HepG2 (cell line): ENCODE measurements around the gene EIF2S2. TPM values are rescaled to one million over a fixed set of nuclear protein-coding genes. Genes with fewer than 3 reads are reported as not detected.

Experiments used
- CENPX ChIP-seq: sonication (generic); formaldehyde crosslinking; IDR thresholded peaks from 2 replicates; pipeline ENCODE4 v1.9.0; 2021; ENCODE audit warnings: mild to moderate bottlenecking, missing genetic modification reagents, moderate library complexity
- CHD2 ChIP-seq: IDR thresholded peaks from 2 replicates; pipeline ENCODE4 v1.6.1; 2011; ENCODE audit warnings: low read depth, low read length, improper control_type of control experiment
- HMG20B ChIP-seq: conservative IDR thresholded peaks from 2 replicates; pipeline ENCODE4 v1.6.1; 2016; ENCODE audit warnings: missing genetic modification reagents, missing compliant biosample characterization
- HNRNPL ChIP-seq: fragments of 200-400 bp; formaldehyde crosslinking; IDR thresholded peaks from 2 replicates; pipeline ENCODE4 v1.6.1; 2017; ENCODE audit warnings: mild to moderate bottlenecking, low read depth, low read length
- KDM5B ChIP-seq: sonication (generic); formaldehyde crosslinking; IDR thresholded peaks from 2 replicates; pipeline ENCODE4 v1.4.0; 2020; ENCODE audit warnings: missing genetic modification reagents, mild to moderate bottlenecking, borderline replicate concordance
- MIER3 ChIP-seq: IDR thresholded peaks from 2 replicates; pipeline ENCODE4 v1.6.1; 2016; ENCODE audit warnings: missing compliant biosample characterization, borderline replicate concordance
- MTERF4 ChIP-seq: sonication (generic); formaldehyde crosslinking; IDR thresholded peaks from 2 replicates; pipeline ENCODE4 v1.8.0; 2023; ENCODE audit warnings: mild to moderate bottlenecking, missing genetic modification reagents
- NKX3-1 ChIP-seq: sonication (generic); formaldehyde crosslinking; IDR thresholded peaks from 2 replicates; pipeline ENCODE4 v1.5.0; 2020; ENCODE audit warnings: missing genetic modification reagents
- PRPF4 ChIP-seq: fragments of 200-400 bp; formaldehyde crosslinking; IDR thresholded peaks from 2 replicates; pipeline ENCODE4 v1.6.1; 2016; ENCODE audit warnings: low read length, low read depth; ENCODE audit not compliant: poor library complexity, severe bottlenecking
- RORA ChIP-seq: sonication (generic); formaldehyde crosslinking; IDR thresholded peaks from 2 replicates; pipeline ENCODE4 v1.5.0; 2020; ENCODE audit warnings: mild to moderate bottlenecking, missing genetic modification reagents, moderate library complexity
- RXRA ChIP-seq: sonication (generic); formaldehyde crosslinking; IDR thresholded peaks from 2 replicates; pipeline ENCODE4 v1.5.1; 2020; ENCODE audit warnings: missing genetic modification reagents
- RXRB ChIP-seq: IDR thresholded peaks from 2 replicates; pipeline ENCODE4 v1.6.1; 2016; ENCODE audit warnings: borderline replicate concordance, missing genetic modification reagents, missing compliant biosample characterization
- SAFB2 ChIP-seq: sonication (generic); formaldehyde crosslinking; IDR thresholded peaks from 2 replicates; pipeline ENCODE4 v1.5.1; 2020; ENCODE audit warnings: missing genetic modification reagents, low read depth, mild to moderate bottlenecking, borderline replicate concordance
- TFDP1 ChIP-seq: IDR thresholded peaks from 2 replicates; pipeline ENCODE4 v1.6.1; 2016; ENCODE audit warnings: missing compliant biosample characterization, missing genetic modification reagents, borderline replicate concordance
- ZBTB42 ChIP-seq: sonication (generic); formaldehyde crosslinking; IDR thresholded peaks from 2 replicates; pipeline ENCODE4 v1.5.0; 2020; ENCODE audit warnings: mild to moderate bottlenecking, missing genetic modification reagents
- ZBTB8A ChIP-seq: sonication (generic); formaldehyde crosslinking; IDR thresholded peaks from 2 replicates; pipeline ENCODE4 v1.4.0; 2020; ENCODE audit warnings: mild to moderate bottlenecking, low read depth, missing genetic modification reagents, borderline replicate concordance
- ZC3H4 ChIP-seq: sonication (generic); formaldehyde crosslinking; IDR thresholded peaks from 2 replicates; pipeline ENCODE4 v1.4.0; 2020; ENCODE audit warnings: missing genetic modification reagents, borderline replicate concordance
- ZFP37 ChIP-seq: sonication (generic); formaldehyde crosslinking; IDR thresholded peaks from 2 replicates; pipeline ENCODE4 v1.4.0; 2020; ENCODE audit warnings: missing genetic modification reagents, borderline replicate concordance
- ZMAT3 ChIP-seq: sonication (generic); formaldehyde crosslinking; conservative IDR thresholded peaks from 2 replicates; pipeline ENCODE4 v1.7.0; 2021; ENCODE audit warnings: missing genetic modification reagents
- ZNF253 ChIP-seq: sonication (generic); formaldehyde crosslinking; IDR thresholded peaks from 2 replicates; pipeline ENCODE4 v1.8.0; 2022; ENCODE audit warnings: mild to moderate bottlenecking, missing genetic modification reagents, borderline replicate concordance
- ZNF580 ChIP-seq: IDR thresholded peaks from 2 replicates; pipeline ENCODE4 v1.6.1; 2016; ENCODE audit warnings: low read depth, borderline replicate concordance
- ZNF737 ChIP-seq: sonication (generic); formaldehyde crosslinking; IDR thresholded peaks from 2 replicates; pipeline ENCODE4 v1.5.0; 2020; ENCODE audit warnings: missing genetic modification reagents, mild to moderate bottlenecking, borderline replicate concordance
- ZNF788 ChIP-seq: sonication (generic); formaldehyde crosslinking; IDR thresholded peaks from 2 replicates; pipeline ENCODE4 v1.5.0; 2020; ENCODE audit warnings: mild to moderate bottlenecking, missing genetic modification reagents, borderline replicate concordance
- polyA plus RNA-seq, 8 experiments: library from polyadenylated mRNA; depleted of rRNA in 3 of 8; stranded (reverse) in 7 of 8; unstranded in 1 of 8; fragments of >200 nt; fragmentation: Illumina TruSeq in 4 of 8; extraction: Trizol in 4 of 8; gene quantifications; 2 replicates each; pipeline versions ENCODE4 v1.2.1 to v1.2.3, GENCODE V29; 2011 to 2016; ENCODE audit warnings: low read depth in 4 of 8, missing spikeins in 1 of 8, mixed read lengths in 1 of 8; ENCODE audit not compliant: insufficient read depth in 1 of 8
- total RNA-seq, 5 experiments: library from RNA; depleted of rRNA; stranded (reverse); fragments of >200 nt; fragmentation: Illumina TruSeq; extraction: Trizol; gene quantifications; 2 replicates each; pipeline ENCODE4 v1.2.3, GENCODE V29; 2016; ENCODE audit warnings: low read depth in 1 of 5
- TF ChIP-seq, protein P1 (sequence below): sonication (generic); formaldehyde crosslinking; IDR thresholded peaks from 2 replicates; pipeline ENCODE4 v1.4.0; 2020; ENCODE audit warnings: low read depth, mild to moderate bottlenecking, missing genetic modification reagents
- TF ChIP-seq, protein P2 (sequence below): sonication (generic); formaldehyde crosslinking; IDR thresholded peaks from 2 replicates; pipeline ENCODE4 v1.9.0; 2021; ENCODE audit warnings: missing genetic modification reagents, mild to moderate bottlenecking, borderline replicate concordance

EIF2S2 gene
- total and polyA plus RNA-seq, 2 of the 13 experiments (the other 11 are each of a cell fraction or from before 2014, with no cell fraction given): 126 to 213 TPM

- TF ChIP-seq ZNF788: no peak; the same call in 1 of the 2 replicates
- TF ChIP-seq CENPX (CRISPR knock-in tag): no peak
- TF ChIP-seq MTERF4 (CRISPR knock-in tag): no peak
- TF ChIP-seq ZFP37 (CRISPR knock-in tag): no peak
- TF ChIP-seq KDM5B (CRISPR knock-in tag): no peak
- no peak for TF ChIP-seq ZC3H4 (CRISPR knock-in tag)
- no peak for TF ChIP-seq MIER3
- peak; percentile 17; the same call in 1 of the 2 replicates for TF ChIP-seq RXRB (CRISPR knock-in tag)
- TF ChIP-seq TFDP1 (CRISPR knock-in tag): no peak
- TF ChIP-seq CHD2: no peak
- TF ChIP-seq SAFB2 (CRISPR knock-in tag): no peak
- TF ChIP-seq, protein P1, sequence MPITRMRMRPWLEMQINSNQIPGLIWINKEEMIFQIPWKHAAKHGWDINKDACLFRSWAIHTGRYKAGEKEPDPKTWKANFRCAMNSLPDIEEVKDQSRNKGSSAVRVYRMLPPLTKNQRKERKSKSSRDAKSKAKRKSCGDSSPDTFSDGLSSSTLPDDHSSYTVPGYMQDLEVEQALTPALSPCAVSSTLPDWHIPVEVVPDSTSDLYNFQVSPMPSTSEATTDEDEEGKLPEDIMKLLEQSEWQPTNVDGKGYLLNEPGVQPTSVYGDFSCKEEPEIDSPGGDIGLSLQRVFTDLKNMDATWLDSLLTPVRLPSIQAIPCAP (CRISPR knock-in tag): no peak
- no peak for TF ChIP-seq ZNF253 (CRISPR knock-in tag)
- TF ChIP-seq ZBTB42: no peak
- TF ChIP-seq RXRA (CRISPR knock-in tag): no peak
- no peak for TF ChIP-seq HMG20B (CRISPR knock-in tag)
- no peak for TF ChIP-seq HNRNPL
- TF ChIP-seq PRPF4: no peak
- no peak for TF ChIP-seq NKX3-1
- TF ChIP-seq ZNF580 (CRISPR knock-in tag): 0 out of 2 replicates have a peak, but pooled peaks have one; percentile 63
- no peak for TF ChIP-seq RORA (CRISPR knock-in tag)
- TF ChIP-seq ZNF737: no peak
- no peak for TF ChIP-seq ZMAT3 (CRISPR knock-in tag)
- TF ChIP-seq, protein P2, sequence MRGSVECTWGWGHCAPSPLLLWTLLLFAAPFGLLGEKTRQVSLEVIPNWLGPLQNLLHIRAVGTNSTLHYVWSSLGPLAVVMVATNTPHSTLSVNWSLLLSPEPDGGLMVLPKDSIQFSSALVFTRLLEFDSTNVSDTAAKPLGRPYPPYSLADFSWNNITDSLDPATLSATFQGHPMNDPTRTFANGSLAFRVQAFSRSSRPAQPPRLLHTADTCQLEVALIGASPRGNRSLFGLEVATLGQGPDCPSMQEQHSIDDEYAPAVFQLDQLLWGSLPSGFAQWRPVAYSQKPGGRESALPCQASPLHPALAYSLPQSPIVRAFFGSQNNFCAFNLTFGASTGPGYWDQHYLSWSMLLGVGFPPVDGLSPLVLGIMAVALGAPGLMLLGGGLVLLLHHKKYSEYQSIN (CRISPR knock-in tag): no peak
- TF ChIP-seq ZBTB8A (CRISPR knock-in tag): no peak
These were observed 17.6 kb upstream of the EIF2S2 start (continued) for GRCh38 chr20:34129518-34130162.
